Activated T-helper 9 cell treated with anti-CD3 and anti-CD28 coated beads, Interleukin-2, amount 50 U/mL, for 16 hours (primary cell): Measurements from ENCODE around the gene WBP1.

ENCODE experiments used
- DNase-seq: peaks from one replicate; pipeline ENCODE4 v3.0.0-alpha.2; 2020; ENCODE audit warnings: low read depth

Gene WBP1

GRCh38 chr2:74502720-74503505 is 44.7 kb downstream of the WBP1 start:
- no peak for DNase-seq

DNA sequence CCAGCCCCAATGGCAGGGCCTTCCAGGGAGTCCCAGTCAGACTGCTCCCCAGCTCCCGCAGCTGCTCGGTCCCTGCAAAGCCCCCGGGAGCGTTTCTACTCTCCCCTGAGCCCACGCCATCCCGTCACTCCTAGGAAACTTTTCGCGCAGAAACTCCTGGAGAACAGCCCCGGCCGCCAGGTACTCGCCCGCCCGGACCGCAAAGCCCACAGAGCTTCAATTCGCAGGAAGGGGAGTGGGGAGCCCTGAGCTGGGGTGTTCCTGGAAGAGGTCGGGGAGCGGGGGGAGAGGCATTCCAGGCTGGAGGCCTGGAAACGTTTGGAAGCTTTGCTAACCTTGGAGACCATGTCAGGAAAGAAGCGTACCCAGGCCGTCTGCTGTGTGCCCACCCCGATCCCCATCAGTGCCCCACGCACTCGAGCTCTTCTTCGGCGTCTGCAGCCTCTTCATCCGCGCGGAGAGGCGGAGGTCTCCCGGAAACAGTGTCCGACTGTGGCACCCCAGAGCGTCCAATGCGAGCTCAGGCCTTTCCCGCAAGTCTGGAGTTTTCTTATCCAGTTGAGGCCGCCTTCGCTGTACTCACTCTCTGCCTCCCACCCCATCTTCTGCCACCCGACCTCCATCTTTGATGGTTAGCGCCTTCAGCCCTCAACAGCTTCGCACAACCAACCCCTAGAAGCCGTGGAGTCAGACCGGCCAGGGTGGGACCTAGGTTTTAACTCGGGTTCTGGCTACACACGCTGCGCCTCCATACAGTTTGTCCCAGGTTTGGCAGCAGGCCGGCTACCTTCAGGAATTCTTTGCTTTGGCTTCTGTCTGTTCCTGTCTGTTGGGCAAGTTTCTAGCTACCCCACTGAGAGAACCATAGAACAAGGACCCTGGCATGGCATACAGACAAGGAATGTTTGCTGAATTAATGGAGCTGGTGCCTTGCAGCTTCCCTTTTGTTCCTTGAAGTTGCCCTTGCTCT is 45.6 kb downstream of the WBP1 start:
- DNase-seq = no peak

DNA sequence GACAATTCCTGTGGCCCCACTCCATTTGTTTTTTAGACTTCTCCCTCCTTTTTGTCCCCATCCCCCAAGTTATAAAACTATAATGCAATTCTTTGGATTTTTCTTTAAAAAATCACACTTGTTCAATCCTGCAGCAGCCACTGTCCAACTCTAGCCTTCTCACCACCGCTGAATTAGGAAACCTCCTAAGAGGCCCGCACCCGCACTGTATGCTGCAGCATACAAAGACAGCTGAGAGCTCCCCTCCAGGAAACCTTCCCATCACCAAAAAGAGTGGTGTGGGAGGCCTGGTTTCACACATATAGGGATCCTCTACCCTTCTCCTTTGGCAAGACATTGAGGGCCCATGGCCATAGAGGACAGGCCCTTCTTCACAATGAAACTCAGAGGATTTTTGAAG is 46.4 kb downstream of the WBP1 start:
- no peak for DNase-seq

- DNase-seq = no peak
Observed at GRCh38 chr2:74505448-74506246, 47.4 kb downstream of the WBP1 start.

GRCh38 chr2:74507145-74507925 is 49.1 kb downstream of the WBP1 start, which contains the start of gene PCGF1:
Gene PCGF1, minus strand, starts transcription at chr2:74507695. Its CDS starts 27 bp downstream, at chr2:74507668.
- DNase-seq = peak; percentile 97

DNA sequence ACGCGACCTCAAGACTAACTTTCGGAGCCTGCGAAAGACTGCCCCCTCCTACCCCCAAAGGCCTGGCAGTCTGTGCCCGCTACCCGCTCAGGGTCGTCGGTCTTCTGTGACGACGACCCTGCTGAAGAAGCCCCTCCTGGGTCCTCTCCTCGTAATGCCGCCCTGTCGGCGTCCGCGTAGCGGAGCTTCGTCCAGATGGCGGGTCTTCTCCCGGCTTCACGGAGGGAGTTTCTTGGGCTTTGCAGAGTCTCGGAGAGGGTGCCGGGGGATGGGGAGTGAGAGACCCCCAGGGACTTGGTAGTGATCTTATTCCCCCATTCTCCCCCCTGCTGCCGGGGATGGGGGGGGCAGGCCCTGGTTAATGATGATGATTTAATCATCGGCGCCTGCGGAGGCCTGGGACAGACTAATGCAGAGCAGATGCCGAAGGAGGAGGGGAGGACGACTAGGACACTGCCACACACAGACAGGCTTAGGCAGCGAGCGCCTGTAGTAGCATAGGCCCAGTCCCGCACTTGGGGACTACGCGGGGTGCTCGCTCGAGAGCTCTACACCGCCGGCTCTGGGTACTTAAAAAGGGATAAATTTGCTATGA is 49.8 kb downstream of the WBP1 start:
- DNase-seq = no peak

DNA sequence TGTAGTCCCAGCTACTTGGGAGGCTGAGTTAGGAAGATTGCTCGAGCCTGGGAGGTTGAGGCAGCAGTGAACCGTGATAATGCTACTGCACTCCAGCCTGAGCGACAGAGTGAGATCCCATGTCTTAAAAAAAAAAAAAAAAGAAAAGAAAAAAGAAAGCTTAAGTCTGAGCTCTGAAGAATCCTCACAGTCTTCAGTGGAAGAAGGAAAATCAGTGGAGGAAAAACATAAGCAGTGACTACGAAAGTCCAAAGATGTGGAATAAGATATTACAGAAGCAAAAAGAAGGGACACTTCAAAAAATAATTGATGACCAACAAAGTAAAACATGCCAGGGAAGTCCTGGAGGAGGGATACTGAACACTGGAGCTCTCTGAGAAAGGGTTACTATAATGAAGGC is 52.0 kb downstream of the WBP1 start:
- DNase-seq = no peak
